ENCODE results near the gene ABI3BP. TPM values are rescaled to one million over a fixed set of nuclear protein-coding genes. Genes with fewer than 3 reads are reported as not detected.

Gene ABI3BP
- polyA plus RNA-seq, 3 donors, result not detected

DNA sequence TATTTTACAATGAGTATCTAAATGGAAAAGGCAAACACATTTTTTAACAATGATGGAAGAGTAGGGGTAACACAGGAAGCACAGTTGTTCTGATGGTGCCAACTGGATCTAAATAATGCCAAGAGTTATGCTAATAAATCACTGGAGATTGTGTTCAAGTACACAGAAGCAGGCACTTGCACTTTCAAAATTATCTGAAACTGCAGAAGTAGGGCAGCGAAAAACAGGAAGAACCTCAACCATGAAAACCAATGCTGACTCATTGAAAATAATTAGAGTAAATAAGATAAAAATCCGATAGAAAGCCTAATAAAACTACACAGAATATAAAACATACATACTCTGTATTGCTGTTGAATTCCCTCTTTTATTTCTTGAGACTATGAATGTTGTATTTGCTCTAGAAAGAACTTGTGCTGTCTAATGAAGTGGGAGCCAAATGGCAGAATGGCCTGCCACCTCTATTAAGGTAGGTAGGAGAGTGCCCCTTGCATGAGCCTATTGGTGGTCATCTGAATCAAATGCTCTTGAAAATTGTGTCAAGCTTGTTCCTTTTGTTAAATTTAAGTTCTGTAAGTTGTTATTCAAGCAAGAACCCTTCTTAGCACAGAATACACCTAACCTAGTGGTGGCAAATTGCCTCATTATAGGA is 93.7 kb downstream of the ABI3BP start:
- H3K4me3 ChIP-seq (replicated peaks in 1 of 3; ENCODE audit: low read depth in 2 of 3, low read length in 3 of 3), result peak overlapping the region in 1 of 3 experiments; percentile 42
- Mint-ChIP-seq H3K4me3 (peak overlapping the region in 1 of 2 donors; percentile 73), H3K27me3 (ENCODE audit: low read depth in 3 of 3) (no peaks in the 10 kb centered on the region), H3K27ac (peak overlapping the region; percentile 64 to 86 (median 85)), H3K4me1 (peaks cover 27% of the 10 kb centered on the region), H3K36me3 (no peaks in the 10 kb centered on the region), H3K9me3 (peaks cover 0 to 3% (median 0%) of the 10 kb centered on the region in 7 donors)
- no CpG with 5 or more reads among the region's 2 CpGs for WGBS (ENCODE audit: insufficient coverage)
- H4K20me1 ChIP-seq (ENCODE audit: insufficient read depth, low read length), result no peaks in the 10 kb centered on the region
- H3K27me3 ChIP-seq (ENCODE audit: control insufficient read depth in 2 of 2, insufficient read depth in 2 of 2, low read length in 2 of 2), result no peaks in the 10 kb centered on the region
- H3K9ac ChIP-seq (ENCODE audit: insufficient read depth, low read length, poor library complexity, severe bottlenecking), result no peak overlapping the region
- H3K4me2 ChIP-seq (replicated peaks; ENCODE audit: extremely low read depth, low read length, poor library complexity, severe bottlenecking), result peak overlapping the region; percentile 52
- peak overlapping the region; percentile 8 for H2AFZ ChIP-seq (ENCODE audit: insufficient read depth, low read depth, low read length, poor library complexity, severe bottlenecking)
- H3K79me2 ChIP-seq (ENCODE audit: insufficient read depth, low read length), result no peaks in the 10 kb centered on the region
- DNase-seq, result peak; percentile 14 to 45 (median 30)
- no peaks in the 10 kb centered on the region for H3K9me3 ChIP-seq (replicated peaks in 1 of 2; ENCODE audit: control insufficient read depth in 1 of 2, insufficient read depth in 1 of 2, low read length in 2 of 2)
- H3K4me1 ChIP-seq (ENCODE audit: control insufficient read depth in 1 of 2, insufficient read depth in 2 of 2, low read length in 2 of 2), result peaks cover 29 to 33% of the 10 kb centered on the region in 2 donors
- H3K27ac ChIP-seq (ENCODE audit: low read depth in 1 of 2, low read length in 2 of 2), result peak overlapping the region in 1 of 2 donors; percentile 71
- TF ChIP-seq, protein P1, sequence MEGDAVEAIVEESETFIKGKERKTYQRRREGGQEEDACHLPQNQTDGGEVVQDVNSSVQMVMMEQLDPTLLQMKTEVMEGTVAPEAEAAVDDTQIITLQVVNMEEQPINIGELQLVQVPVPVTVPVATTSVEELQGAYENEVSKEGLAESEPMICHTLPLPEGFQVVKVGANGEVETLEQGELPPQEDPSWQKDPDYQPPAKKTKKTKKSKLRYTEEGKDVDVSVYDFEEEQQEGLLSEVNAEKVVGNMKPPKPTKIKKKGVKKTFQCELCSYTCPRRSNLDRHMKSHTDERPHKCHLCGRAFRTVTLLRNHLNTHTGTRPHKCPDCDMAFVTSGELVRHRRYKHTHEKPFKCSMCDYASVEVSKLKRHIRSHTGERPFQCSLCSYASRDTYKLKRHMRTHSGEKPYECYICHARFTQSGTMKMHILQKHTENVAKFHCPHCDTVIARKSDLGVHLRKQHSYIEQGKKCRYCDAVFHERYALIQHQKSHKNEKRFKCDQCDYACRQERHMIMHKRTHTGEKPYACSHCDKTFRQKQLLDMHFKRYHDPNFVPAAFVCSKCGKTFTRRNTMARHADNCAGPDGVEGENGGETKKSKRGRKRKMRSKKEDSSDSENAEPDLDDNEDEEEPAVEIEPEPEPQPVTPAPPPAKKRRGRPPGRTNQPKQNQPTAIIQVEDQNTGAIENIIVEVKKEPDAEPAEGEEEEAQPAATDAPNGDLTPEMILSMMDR (IDR thresholded peaks at IDR 0.05), result no peak
- no peaks in the 10 kb centered on the region for H3K36me3 ChIP-seq (replicated peaks in 1 of 2; ENCODE audit: control insufficient read depth in 1 of 2, insufficient read depth in 2 of 2, low read length in 2 of 2)
- intact Hi-C loops (cut with micrococcal nuclease), result no loop called here

DNA sequence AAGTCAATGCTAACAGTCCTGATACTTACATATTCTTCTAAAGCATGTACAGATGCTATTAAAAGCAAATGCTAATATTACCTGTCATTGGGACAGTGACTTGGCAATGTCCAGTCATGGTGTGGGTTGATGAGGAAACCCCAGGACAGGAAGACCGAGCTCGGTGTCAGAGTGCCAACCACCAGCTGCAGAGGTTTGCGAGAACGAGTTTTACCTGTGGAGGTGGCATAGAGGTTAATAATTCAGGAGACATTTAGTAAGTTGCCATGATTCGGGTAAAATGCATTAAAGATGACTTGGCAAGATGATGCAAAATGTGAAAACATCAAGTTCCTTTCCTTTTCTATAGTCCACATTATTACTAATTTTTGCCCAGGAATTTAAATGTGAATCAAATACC is 94.5 kb downstream of the ABI3BP start:
- Histone ChIP-seq H3K27ac (ENCODE audit: low read depth in 1 of 2, low read length in 2 of 2) (peak overlapping the region; percentile 38 to 71), H4K20me1 (ENCODE audit: insufficient read depth, low read length) (no peaks in the 10 kb centered on the region), H3K4me1 (ENCODE audit: control insufficient read depth in 1 of 2, insufficient read depth in 2 of 2, low read length in 2 of 2) (peaks cover 33 to 36% of the 10 kb centered on the region in 2 donors), H3K36me3 (replicated peaks in 1 of 2; ENCODE audit: control insufficient read depth in 1 of 2, insufficient read depth in 2 of 2, low read length in 2 of 2) (no peaks in the 10 kb centered on the region), H3K4me2 (replicated peaks; ENCODE audit: extremely low read depth, low read length, poor library complexity, severe bottlenecking) (peak overlapping the region; percentile 52), H2AFZ (ENCODE audit: insufficient read depth, low read depth, low read length, poor library complexity, severe bottlenecking) (no peak overlapping the region), H3K9me3 (replicated peaks in 1 of 2; ENCODE audit: control insufficient read depth in 1 of 2, insufficient read depth in 1 of 2, low read length in 2 of 2) (no peaks in the 10 kb centered on the region), H3K79me2 (ENCODE audit: insufficient read depth, low read length) (no peaks in the 10 kb centered on the region), H3K4me3 (replicated peaks in 1 of 3; ENCODE audit: low read depth in 2 of 3, low read length in 3 of 3) (peak overlapping the region in 1 of 3 experiments; percentile 42), H3K27me3 (ENCODE audit: control insufficient read depth in 2 of 2, insufficient read depth in 2 of 2, low read length in 2 of 2) (no peaks in the 10 kb centered on the region), H3K9ac (ENCODE audit: insufficient read depth, low read length, poor library complexity, severe bottlenecking) (no peak overlapping the region)
- WGBS (ENCODE audit: insufficient coverage), result 20% methylated on average over 4 of the region's 5 CpGs
- H3K27me3 Mint-ChIP-seq (ENCODE audit: low read depth in 3 of 3), result no peaks in the 10 kb centered on the region
- DNase-seq, result peak; percentile 11 to 23 (median 13)
- H3K9me3 Mint-ChIP-seq, result peaks cover 0 to 3% (median 0%) of the 10 kb centered on the region in 7 donors
- no peaks in the 10 kb centered on the region for H3K36me3 Mint-ChIP-seq
- H3K27ac Mint-ChIP-seq, result peak overlapping the region in 6 of 7 donors; percentile 43 to 86 (median 85)
- intact Hi-C loops (cut with micrococcal nuclease), result no loop called here
- H3K4me1 Mint-ChIP-seq, result peaks cover 31% of the 10 kb centered on the region
- peak overlapping the region; percentile 50 to 71 for H3K4me3 Mint-ChIP-seq
- TF ChIP-seq, protein P1 (IDR thresholded peaks at IDR 0.05), result no peak

Measured in CD14-positive monocyte (primary cell).